Left renal cortex interstitium (tissue), 4 donors: ENCODE measurements around the gene WIPI1. TPM values are rescaled to one million over a fixed set of nuclear protein-coding genes. Genes with fewer than 3 reads are reported as not detected.
"Not testable (repeated sequence)": the region's sequence is repeated elsewhere in the genome, so short reads cannot be mapped to it uniquely, and the experiment has no call there.

Experiments used
- DNase-seq, 4 donors: peaks; one replicate each; pipeline ENCODE4 v3.0.0-alpha.2; 2013; ENCODE audit warnings: low read depth in 4 of 4, low spot score in 2 of 4, missing footprints in 1 of 4
- polyA plus RNA-seq, 4 donors: library from polyadenylated mRNA; unstranded; fragments of 120-200 nt; gene quantifications; one replicate each; pipeline ENCODE4 v1.2.1, GENCODE V29; 2013; ENCODE audit not compliant: insufficient read length in 4 of 4

WIPI1 gene
- polyA plus RNA-seq, 4 donors, result 20.5 to 31.2 (median 24.7) TPM

- DNase-seq, result no peak
Observed at GRCh38 chr17:68390888-68391545, 66.3 kb downstream of the WIPI1 start.

- DNase-seq, result no peak
Observed at GRCh38 chr17:68389041-68389440, 68.3 kb downstream of the WIPI1 start.

- DNase-seq, result no peak
Observed at GRCh38 chr17:68387435-68388218, 69.7 kb downstream of the WIPI1 start.

GRCh38 chr17:68385490-68386215 lies 71.6 kb downstream of the WIPI1 start:
- DNase-seq, result no peak

- DNase-seq, result no peak
Observed at GRCh38 chr17:68384941-68385340, 72.4 kb downstream of the WIPI1 start.

- DNase-seq, result no peak
Observed at GRCh38 chr17:68384471-68384870, 72.8 kb downstream of the WIPI1 start.

GRCh38 chr17:68383443-68384321 lies 73.6 kb downstream of the WIPI1 start:
- DNase-seq, result no peak

- DNase-seq, result no peak
Observed at GRCh38 chr17:68383120-68383442, 74.2 kb downstream of the WIPI1 start.

GRCh38 chr17:68382582-68383085 lies 74.7 kb downstream of the WIPI1 start:
- no peak for DNase-seq

- DNase-seq, result peak in 1 of 4 donors; percentile 64
Observed at GRCh38 chr17:68381076-68381900, 76.0 kb downstream of the WIPI1 start.

GRCh38 chr17:68379692-68380677 lies 77.3 kb downstream of the WIPI1 start:
- DNase-seq, result no peak

- DNase-seq, result no peak
Observed at GRCh38 chr17:68379177-68379510, 78.2 kb downstream of the WIPI1 start.

GRCh38 chr17:68378268-68379176 lies 78.8 kb downstream of the WIPI1 start:
- no peak for DNase-seq

- no peak for DNase-seq
Observed at GRCh38 chr17:68377771-68378267, 79.5 kb downstream of the WIPI1 start.

- DNase-seq, result not testable (repeated sequence)
Observed at GRCh38 chr17:68376178-68376577, 81.1 kb downstream of the WIPI1 start.

- no peak for DNase-seq
Observed at GRCh38 chr17:68375566-68375965, 81.7 kb downstream of the WIPI1 start.
